Mesenchymal stem cell (in vitro differentiated cells and primary cell): ENCODE measurements around the gene EGFLAM.
A peak's percentile ranks its signal among the peaks of the same experiment; 100 is the strongest.

Source experiments
- DNase-seq: peaks from one replicate; pipeline ENCODE4 v3.0.0-alpha.2; 2013
- H2AFZ ChIP-seq: one replicate; pipeline ENCODE4 v1.6.1; 2013; ENCODE audit warnings: low read depth, mild to moderate bottlenecking, control low read depth, inconsistent platforms, low read length, moderate library complexity
- H2AK5ac ChIP-seq: 2 replicates; pipeline ENCODE4 v1.6.1; 2013; ENCODE audit warnings: low read length, moderate library complexity, mild to moderate bottlenecking, inconsistent platforms; ENCODE audit not compliant: severe bottlenecking
- H2BK120ac ChIP-seq: one replicate; pipeline ENCODE4 v1.6.1; 2013; ENCODE audit warnings: low read depth, mild to moderate bottlenecking, inconsistent platforms, low read length, moderate library complexity
- H2BK12ac ChIP-seq, 2 experiments: one replicate each; pipeline ENCODE4 v1.6.1; 2013; ENCODE audit warnings: inconsistent platforms in 2 of 2, low read length in 2 of 2, mild to moderate bottlenecking in 2 of 2, moderate library complexity in 2 of 2, control low read depth in 1 of 2
- H2BK15ac ChIP-seq: one replicate; pipeline ENCODE4 v1.6.1; 2013; ENCODE audit warnings: mild to moderate bottlenecking, low read depth, inconsistent platforms; ENCODE audit not compliant: poor library complexity, severe bottlenecking
- H2BK5ac ChIP-seq: 2 replicates; pipeline ENCODE4 v1.6.1; 2013; ENCODE audit warnings: low read depth, mild to moderate bottlenecking, low read length, control low read depth, inconsistent platforms; ENCODE audit not compliant: poor library complexity, severe bottlenecking
- H3K14ac ChIP-seq, 2 experiments: one replicate each; pipeline ENCODE4 v1.6.1; 2013; ENCODE audit warnings: inconsistent platforms in 2 of 2, low read length in 2 of 2, control low read depth in 1 of 2, mild to moderate bottlenecking in 1 of 2, moderate library complexity in 1 of 2
- H3K18ac ChIP-seq, 2 experiments: one replicate each; pipeline ENCODE4 v1.6.1; 2013; ENCODE audit warnings: inconsistent platforms in 2 of 2, low read length in 2 of 2, control low read depth in 1 of 2, low read depth in 1 of 2, mild to moderate bottlenecking in 1 of 2
- H3K23ac ChIP-seq, 2 experiments: one replicate each; pipeline ENCODE4 v1.6.1; 2013; ENCODE audit warnings: inconsistent platforms in 2 of 2, low read length in 2 of 2, mild to moderate bottlenecking in 2 of 2, moderate library complexity in 2 of 2, control low read depth in 1 of 2
- H3K27ac ChIP-seq: 2 replicates; pipeline ENCODE4 v1.5.1; 2013; ENCODE audit warnings: mild to moderate bottlenecking, moderate library complexity, low read length, control low read depth, inconsistent platforms; ENCODE audit not compliant: poor library complexity, severe bottlenecking
- H3K27me3 ChIP-seq, 2 experiments: 2 replicates each; pipeline versions ENCODE4 v1.6.1 to v1.7.0; 2013; ENCODE audit warnings: low read length in 2 of 2, mild to moderate bottlenecking in 2 of 2, moderate library complexity in 2 of 2, control low read depth in 1 of 2, inconsistent platforms in 1 of 2; ENCODE audit not compliant: control insufficient read depth in 1 of 2, insufficient read depth in 1 of 2
- H3K36me3 ChIP-seq, 2 experiments: 2 replicates each; pipeline versions ENCODE4 v1.6.1 to v1.7.0; 2013; ENCODE audit warnings: low read length in 2 of 2, control low read depth in 1 of 2, inconsistent platforms in 1 of 2, low read depth in 1 of 2, mild to moderate bottlenecking in 1 of 2; ENCODE audit not compliant: insufficient read depth in 2 of 2, control insufficient read depth in 1 of 2
- H3K4ac ChIP-seq, 2 experiments: one replicate each; pipeline ENCODE4 v1.6.1; 2013; ENCODE audit warnings: inconsistent platforms in 2 of 2, low read length in 2 of 2, mild to moderate bottlenecking in 2 of 2, moderate library complexity in 2 of 2, control low read depth in 1 of 2, low read depth in 1 of 2
- H3K4me1 ChIP-seq: 2 replicates; pipeline ENCODE4 v1.6.1; 2013; ENCODE audit warnings: low read depth, low read length, control low read depth; ENCODE audit not compliant: control insufficient read depth, insufficient read depth
- H3K4me2 ChIP-seq: 2 replicates; pipeline ENCODE4 v1.6.1; 2013; ENCODE audit warnings: low read length, mild to moderate bottlenecking, inconsistent platforms; ENCODE audit not compliant: poor library complexity, severe bottlenecking
- H3K4me3 ChIP-seq, 2 experiments: 2 replicates each; pipeline versions ENCODE4 v1.5.1 to v1.7.0; 2013; ENCODE audit warnings: low read length in 2 of 2, mild to moderate bottlenecking in 2 of 2, control low read depth in 1 of 2, low read depth in 1 of 2; ENCODE audit not compliant: insufficient read depth in 1 of 2
- H3K79me1 ChIP-seq: replicated peaks from 2 replicates; pipeline ENCODE4 v1.6.1; 2013; ENCODE audit warnings: mild to moderate bottlenecking, control low read depth, low read length, inconsistent platforms; ENCODE audit not compliant: poor library complexity, severe bottlenecking
- H3K9ac ChIP-seq: 2 replicates; pipeline ENCODE4 v1.7.0; 2013; ENCODE audit warnings: mild to moderate bottlenecking, low read length, moderate library complexity
- H3K9me3 ChIP-seq: 2 replicates; pipeline ENCODE4 v1.7.0; 2013; ENCODE audit warnings: mild to moderate bottlenecking, low read length; ENCODE audit not compliant: control insufficient read depth
- H4K8ac ChIP-seq: one replicate; pipeline ENCODE4 v1.6.1; 2013; ENCODE audit warnings: inconsistent platforms, mild to moderate bottlenecking, low read length, moderate library complexity
- H4K91ac ChIP-seq: one replicate; pipeline ENCODE4 v1.6.1; 2013; ENCODE audit warnings: mild to moderate bottlenecking, low read length, inconsistent platforms
- WGBS: methylation state at CpG from one replicate; pipeline ENCODE4 v1.1.7; 2013; ENCODE audit warnings: mixed read lengths; 5-methylcytosine and 5-hydroxymethylcytosine counted together

EGFLAM gene

DNA sequence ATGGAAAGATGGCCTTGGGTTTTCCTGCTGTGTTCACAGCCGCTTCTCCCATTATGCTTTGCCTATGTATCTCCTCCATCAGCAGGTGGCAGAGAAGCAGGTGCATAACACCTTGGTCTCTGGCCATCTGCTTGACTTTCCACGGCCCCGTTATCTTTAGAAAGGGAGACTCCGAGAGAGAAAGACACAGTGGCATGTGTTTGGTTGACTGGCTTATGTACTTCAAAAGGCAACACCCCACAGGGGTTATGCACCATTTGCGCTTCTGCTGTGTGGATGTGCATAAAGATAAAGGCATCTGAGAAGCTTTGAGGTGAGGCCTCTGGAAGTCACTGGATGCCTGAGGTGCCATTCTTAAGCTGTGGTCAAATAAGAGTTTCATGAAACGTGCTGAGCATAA, 138.4 kb downstream of the EGFLAM start:
- Histone ChIP-seq H3K27me3 (peaks cover 2 to 47% of the 10 kb centered on the region in 2 experiments), H2BK15ac (no peak overlapping the region), H2BK120ac (no peak overlapping the region), H2AFZ (no peak overlapping the region), H3K4me3 (no peak overlapping the region), H2BK5ac (no peak overlapping the region), H3K27ac (no peak overlapping the region), H3K79me1 (no peaks in the 10 kb centered on the region), H4K8ac (no peak overlapping the region), H3K36me3 (no peaks in the 10 kb centered on the region), H3K23ac (no peak overlapping the region), H3K4ac (no peak overlapping the region), H3K9ac (no peak overlapping the region), H4K91ac (no peak overlapping the region), H3K14ac (peak overlapping the region in 1 of 2 experiments; percentile 36), H2AK5ac (no peak overlapping the region), H3K9me3 (no peaks in the 10 kb centered on the region), H3K4me1 (no peaks in the 10 kb centered on the region), H2BK12ac (no peak overlapping the region), H3K4me2 (no peak overlapping the region), H3K18ac (no peak overlapping the region)
- no peak for DNase-seq
- 37% methylated on average over 6 of the region's 6 CpGs for WGBS

DNA sequence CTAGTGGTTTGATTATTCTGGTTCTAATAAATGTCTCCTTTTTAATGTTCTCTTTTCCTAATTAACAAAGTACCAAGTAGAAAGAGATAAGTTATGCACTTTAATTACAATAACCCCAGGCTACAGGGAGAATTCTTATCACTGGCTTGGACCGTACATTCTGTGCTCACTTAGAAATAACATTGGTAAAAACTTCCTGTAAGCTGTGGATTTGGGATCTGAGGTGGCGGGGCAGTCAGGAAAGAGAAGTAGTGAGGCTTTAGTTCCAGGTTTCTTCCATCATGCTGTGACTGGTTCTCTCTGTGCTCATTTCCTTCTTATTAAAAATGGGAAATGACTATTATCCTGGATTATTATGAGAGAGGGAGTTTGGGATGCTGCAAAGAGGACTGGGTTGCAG, 142.0 kb downstream of the EGFLAM start:
- Histone ChIP-seq H2AK5ac (no peak overlapping the region), H2BK12ac (no peak overlapping the region), H3K4me1 (no peaks in the 10 kb centered on the region), H3K18ac (no peak overlapping the region), H3K4ac (no peak overlapping the region), H3K4me3 (no peak overlapping the region), H3K14ac (no peak overlapping the region), H2BK15ac (no peak overlapping the region), H3K36me3 (no peaks in the 10 kb centered on the region), H3K23ac (no peak overlapping the region), H2BK120ac (no peak overlapping the region), H2AFZ (no peak overlapping the region), H4K8ac (no peak overlapping the region), H3K9me3 (peaks cover 3% of the 10 kb centered on the region), H3K9ac (no peak overlapping the region), H4K91ac (no peak overlapping the region), H3K27ac (no peak overlapping the region), H2BK5ac (no peak overlapping the region), H3K4me2 (no peak overlapping the region), H3K27me3 (peaks cover 2 to 68% of the 10 kb centered on the region in 2 experiments), H3K79me1 (no peaks in the 10 kb centered on the region)
- 93% methylated on average over 2 of the region's 2 CpGs for WGBS
- no peak for DNase-seq

DNA sequence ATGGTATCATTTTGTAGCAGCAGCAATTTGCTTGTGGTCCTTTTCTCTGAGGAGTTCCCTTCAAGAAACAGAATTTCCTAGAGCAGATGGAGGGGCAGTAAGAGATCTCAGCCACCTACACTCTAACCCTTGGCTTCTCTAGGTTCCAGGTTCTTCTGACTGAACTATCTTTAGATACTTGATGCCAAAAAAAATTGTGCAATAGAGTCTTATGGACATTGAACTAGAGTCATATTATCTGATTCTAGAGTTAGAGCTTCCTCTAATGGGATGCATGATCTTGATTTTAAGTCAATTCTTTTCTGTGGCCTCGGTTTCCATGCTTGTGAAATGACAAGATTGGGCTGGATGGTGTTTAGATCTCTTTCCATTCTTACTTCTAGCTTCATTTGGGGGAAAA, 142.8 kb downstream of the EGFLAM start:
- Histone ChIP-seq H3K4ac (no peak overlapping the region), H3K27ac (no peak overlapping the region), H3K79me1 (no peaks in the 10 kb centered on the region), H2BK120ac (no peak overlapping the region), H3K4me1 (no peaks in the 10 kb centered on the region), H2BK15ac (no peak overlapping the region), H4K91ac (no peak overlapping the region), H3K4me3 (no peak overlapping the region), H2AFZ (no peak overlapping the region), H3K18ac (no peak overlapping the region), H3K23ac (no peak overlapping the region), H2BK5ac (no peak overlapping the region), H3K14ac (no peak overlapping the region), H3K4me2 (no peak overlapping the region), H2AK5ac (no peak overlapping the region), H3K9ac (no peak overlapping the region), H4K8ac (no peak overlapping the region), H3K27me3 (peaks cover 0 to 64% of the 10 kb centered on the region in 2 experiments), H2BK12ac (no peak overlapping the region), H3K36me3 (no peaks in the 10 kb centered on the region), H3K9me3 (peaks cover 10% of the 10 kb centered on the region)
- no peak for DNase-seq
- 61% methylated on average over 1 of the region's 1 CpG for WGBS

DNA sequence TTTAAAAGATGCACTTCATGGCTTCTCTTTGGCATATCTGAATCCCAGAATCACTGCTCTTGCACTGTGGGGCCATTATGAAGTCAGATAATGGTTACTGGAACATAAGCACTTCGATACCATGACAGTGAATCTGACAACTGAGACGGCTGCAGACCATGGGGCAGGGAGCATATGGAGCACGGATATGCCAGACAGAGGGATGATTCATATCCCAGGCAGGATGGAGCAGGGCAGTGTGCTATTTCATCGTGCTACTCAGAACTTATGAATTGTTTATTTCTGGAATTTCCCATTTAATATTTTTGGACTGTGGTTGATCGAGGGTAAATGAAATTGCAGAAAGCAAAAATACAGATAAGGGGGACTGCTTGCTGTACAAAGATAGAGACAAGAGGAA, 145.0 kb downstream of the EGFLAM start:
- Histone ChIP-seq H2BK15ac (no peak overlapping the region), H3K18ac (no peak overlapping the region), H3K23ac (no peak overlapping the region), H3K4me1 (no peaks in the 10 kb centered on the region), H3K79me1 (no peaks in the 10 kb centered on the region), H3K4me2 (no peak overlapping the region), H2BK120ac (no peak overlapping the region), H3K4me3 (no peak overlapping the region), H3K36me3 (no peaks in the 10 kb centered on the region), H2AFZ (no peak overlapping the region), H3K9ac (no peak overlapping the region), H4K91ac (no peak overlapping the region), H2AK5ac (no peak overlapping the region), H2BK12ac (no peak overlapping the region), H3K9me3 (peaks cover 23% of the 10 kb centered on the region), H3K14ac (no peak overlapping the region), H4K8ac (no peak overlapping the region), H3K27ac (no peak overlapping the region), H2BK5ac (no peak overlapping the region), H3K27me3 (peaks cover 0 to 55% of the 10 kb centered on the region in 2 experiments), H3K4ac (no peak overlapping the region)
- 41% methylated on average over 5 of the region's 5 CpGs for WGBS
- DNase-seq: peak; percentile 29
